ENCODE measurements around the gene UACA. TPM values are rescaled to one million over a fixed set of nuclear protein-coding genes. Genes with fewer than 3 reads are reported as not detected.

UACA gene
- total and polyA plus RNA-seq, 2 donors from 2014 or later = 49.6 to 92.7 TPM

GRCh38 chr15:70783041-70783440 is 19.7 kb upstream of the UACA start:
- TF ChIP-seq, protein P1, sequence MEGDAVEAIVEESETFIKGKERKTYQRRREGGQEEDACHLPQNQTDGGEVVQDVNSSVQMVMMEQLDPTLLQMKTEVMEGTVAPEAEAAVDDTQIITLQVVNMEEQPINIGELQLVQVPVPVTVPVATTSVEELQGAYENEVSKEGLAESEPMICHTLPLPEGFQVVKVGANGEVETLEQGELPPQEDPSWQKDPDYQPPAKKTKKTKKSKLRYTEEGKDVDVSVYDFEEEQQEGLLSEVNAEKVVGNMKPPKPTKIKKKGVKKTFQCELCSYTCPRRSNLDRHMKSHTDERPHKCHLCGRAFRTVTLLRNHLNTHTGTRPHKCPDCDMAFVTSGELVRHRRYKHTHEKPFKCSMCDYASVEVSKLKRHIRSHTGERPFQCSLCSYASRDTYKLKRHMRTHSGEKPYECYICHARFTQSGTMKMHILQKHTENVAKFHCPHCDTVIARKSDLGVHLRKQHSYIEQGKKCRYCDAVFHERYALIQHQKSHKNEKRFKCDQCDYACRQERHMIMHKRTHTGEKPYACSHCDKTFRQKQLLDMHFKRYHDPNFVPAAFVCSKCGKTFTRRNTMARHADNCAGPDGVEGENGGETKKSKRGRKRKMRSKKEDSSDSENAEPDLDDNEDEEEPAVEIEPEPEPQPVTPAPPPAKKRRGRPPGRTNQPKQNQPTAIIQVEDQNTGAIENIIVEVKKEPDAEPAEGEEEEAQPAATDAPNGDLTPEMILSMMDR (IDR thresholded peaks at IDR 0.05; ENCODE audit: borderline replicate concordance, extremely low read depth, insufficient read depth) = no peak
- DNase-seq (no peak), FAIRE-seq (no peak)
- no peaks in the 10 kb centered on the region for H3K27me3 ChIP-seq (ENCODE audit: control insufficient read depth, insufficient read depth, low read length)
- H3K4me1 ChIP-seq (ENCODE audit: control insufficient read depth in 2 of 3, insufficient read depth in 2 of 3, low read depth in 1 of 3, low read length in 3 of 3) = no peaks in the 10 kb centered on the region
- no peak overlapping the region for H3K9ac ChIP-seq (ENCODE audit: low read length in 3 of 3)
- no peak overlapping the region for H3K4me3 ChIP-seq (ENCODE audit: low read length in 3 of 3)
- H3K9me3 ChIP-seq (ENCODE audit: control insufficient read depth in 2 of 3, insufficient read depth in 1 of 3, low read length in 3 of 3) = no peaks in the 10 kb centered on the region
- no peak overlapping the region for H3K27ac ChIP-seq (ENCODE audit: low read depth in 2 of 2, low read length in 2 of 2)
- no peaks in the 10 kb centered on the region for H3K36me3 ChIP-seq (ENCODE audit: control insufficient read depth in 2 of 3, insufficient read depth in 3 of 3, low read length in 3 of 3)
- intact Hi-C loops (cut with DNase I) = no loop called here

- TF ChIP-seq, protein P1 (IDR thresholded peaks at IDR 0.05; ENCODE audit: borderline replicate concordance, extremely low read depth, insufficient read depth) = no peak
- intact Hi-C loops (cut with DNase I) = no loop called here
- no peaks in the 10 kb centered on the region for H3K36me3 ChIP-seq (ENCODE audit: control insufficient read depth in 2 of 3, insufficient read depth in 3 of 3, low read length in 3 of 3)
- DNase-seq (no peak), FAIRE-seq (no peak)
- no peaks in the 10 kb centered on the region for H3K27me3 ChIP-seq (ENCODE audit: control insufficient read depth, insufficient read depth, low read length)
- no peak overlapping the region for H3K9ac ChIP-seq (ENCODE audit: low read length in 3 of 3)
- no peak overlapping the region for H3K27ac ChIP-seq (ENCODE audit: low read depth in 2 of 2, low read length in 2 of 2)
- H3K9me3 ChIP-seq (ENCODE audit: control insufficient read depth in 2 of 3, insufficient read depth in 1 of 3, low read length in 3 of 3) = no peaks in the 10 kb centered on the region
- no peaks in the 10 kb centered on the region for H3K4me1 ChIP-seq (ENCODE audit: control insufficient read depth in 2 of 3, insufficient read depth in 2 of 3, low read depth in 1 of 3, low read length in 3 of 3)
- H3K4me3 ChIP-seq (ENCODE audit: low read length in 3 of 3) = no peak overlapping the region
Measured at GRCh38 chr15:70781236-70781635, 17.9 kb upstream of the UACA start.

- no peak for FAIRE-seq
Measured at GRCh38 chr15:70778258-70779076, 15.1 kb upstream of the UACA start.

More at GRCh38 chr15:70778258-70779076, 15.1 kb upstream of the UACA start:
- Histone ChIP-seq H3K27me3 (ENCODE audit: control insufficient read depth, insufficient read depth, low read length) (no peaks in the 10 kb centered on the region), H3K27ac (ENCODE audit: low read depth in 2 of 2, low read length in 2 of 2) (no peak overlapping the region), H3K9me3 (ENCODE audit: control insufficient read depth in 2 of 3, insufficient read depth in 1 of 3, low read length in 3 of 3) (no peaks in the 10 kb centered on the region), H3K36me3 (ENCODE audit: control insufficient read depth in 2 of 3, insufficient read depth in 3 of 3, low read length in 3 of 3) (no peaks in the 10 kb centered on the region), H3K4me3 (ENCODE audit: low read length in 3 of 3) (no peak overlapping the region), H3K9ac (ENCODE audit: low read length in 3 of 3) (no peak overlapping the region), H3K4me1 (ENCODE audit: control insufficient read depth in 2 of 3, insufficient read depth in 2 of 3, low read depth in 1 of 3, low read length in 3 of 3) (no peaks in the 10 kb centered on the region)
- TF ChIP-seq, protein P1 (IDR thresholded peaks at IDR 0.05; ENCODE audit: borderline replicate concordance, extremely low read depth, insufficient read depth) = no peak
- intact Hi-C loops (cut with DNase I) = no loop called here
- DNase-seq = no peak
